Measurements from ENCODE around the gene CDK14.

DNA sequence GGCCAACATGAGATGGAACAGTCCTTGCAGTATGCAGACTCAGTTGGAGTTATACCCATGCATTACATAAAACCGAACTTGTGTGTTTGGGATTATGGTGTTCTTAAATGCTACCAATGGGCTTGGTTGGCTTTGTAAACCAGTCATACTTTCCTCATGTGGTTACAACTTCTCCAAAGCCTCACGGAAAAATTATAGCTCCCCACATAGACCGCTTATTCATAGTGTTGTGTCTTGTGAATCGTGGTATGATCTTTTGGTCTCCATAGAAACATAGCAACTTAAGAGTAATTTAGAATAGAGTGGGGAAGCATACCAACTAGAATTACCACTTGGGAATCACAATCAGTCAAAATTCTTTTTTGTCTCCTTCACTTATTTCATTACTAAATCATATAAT is 555.8 kb downstream of the CDK14 start:
- TF ChIP-seq EZH2 (IDR thresholded peaks at IDR 0.05) (no peak), POLR2AphosphoS5 (IDR thresholded peaks at IDR 0.05; ENCODE audit: borderline replicate concordance, low read depth, low read length) (no peak), FOXP2 (optimal IDR thresholded peaks at IDR 0.05; ENCODE audit: control extremely low read depth, extremely low read length, insufficient read depth) (no peak)

All from SK-N-MC (cell line).